ENCODE results near the gene GRAMD1A.

Gene GRAMD1A

GRCh38 chr19:35063940-35064818 is 64.1 kb downstream of the GRAMD1A start:
- Histone ChIP-seq H3K27ac (no peak overlapping the region), H3K36me3 (no peaks in the 10 kb centered on the region), H3K4me3 (no peak overlapping the region), H3K9me3 (no peaks in the 10 kb centered on the region), H3K4me1 (no peaks in the 10 kb centered on the region), H3K27me3 (peaks cover 0 to 32% of the 10 kb centered on the region in 2 donors)
- no peak for DNase-seq
- intact Hi-C loops (cut with DNase I; ENCODE audit: low total_unique reads) = loop anchor here (10.0 kb wide), 1 partner anchor 211 kb away; no protein-coding TSS in a partner anchor
- TF ChIP-seq CTCF (IDR thresholded peaks at IDR 0.05) = no peak

GRCh38 chr19:35065574-35065973 is 65.5 kb downstream of the GRAMD1A start:
- intact Hi-C loops (cut with DNase I; ENCODE audit: low total_unique reads) = loop anchor here (5.0 to 10.0 kb wide), 2 partner anchors 77 to 209 kb away; partner anchors contain the start of gene FXYD7
- DNase-seq = no peak
- H3K9me3 ChIP-seq = peaks cover 0 to 7% (median 5%) of the 10 kb centered on the region in 3 donors
- no peak overlapping the region for H3K27ac ChIP-seq
- no peaks in the 10 kb centered on the region for H3K4me1 ChIP-seq
- no peak overlapping the region for H3K4me3 ChIP-seq
- no peaks in the 10 kb centered on the region for H3K36me3 ChIP-seq
- H3K27me3 ChIP-seq = peaks cover 0 to 21% of the 10 kb centered on the region in 2 donors
- no peak for TF ChIP-seq CTCF (IDR thresholded peaks at IDR 0.05)

GRCh38 chr19:35066121-35066520 is 66.0 kb downstream of the GRAMD1A start:
- Histone ChIP-seq H3K4me1 (no peaks in the 10 kb centered on the region), H3K9me3 (peaks cover 0 to 10% (median 5%) of the 10 kb centered on the region in 3 donors), H3K27ac (no peak overlapping the region), H3K36me3 (no peaks in the 10 kb centered on the region), H3K4me3 (no peak overlapping the region), H3K27me3 (peaks cover 0 to 19% of the 10 kb centered on the region in 2 donors)
- TF ChIP-seq CTCF (IDR thresholded peaks at IDR 0.05) = no peak
- intact Hi-C loops (cut with DNase I; ENCODE audit: low total_unique reads) = loop anchor here (5.0 to 10.0 kb wide), 2 partner anchors 76 to 209 kb away; partner anchors contain the start of gene FXYD7
- no peak for DNase-seq

GRCh38 chr19:35066691-35067563 is 66.8 kb downstream of the GRAMD1A start:
- no peak overlapping the region for H3K4me3 ChIP-seq
- TF ChIP-seq CTCF (IDR thresholded peaks at IDR 0.05) = peak; percentile 83 to 85
- H3K36me3 ChIP-seq = no peaks in the 10 kb centered on the region
- H3K27me3 ChIP-seq = peaks cover 0 to 19% of the 10 kb centered on the region in 2 donors
- no peak overlapping the region for H3K27ac ChIP-seq
- no peaks in the 10 kb centered on the region for H3K4me1 ChIP-seq
- peaks cover 0 to 10% (median 5%) of the 10 kb centered on the region in 3 donors for H3K9me3 ChIP-seq
- intact Hi-C loops (cut with DNase I; ENCODE audit: low total_unique reads) = loop anchor here (5.0 to 10.0 kb wide), 2 partner anchors 75 to 208 kb away; partner anchors contain the start of gene FXYD7
- peak; percentile 88 to 89 for DNase-seq

GRCh38 chr19:35068941-35069634 is 69.0 kb downstream of the GRAMD1A start:
- intact Hi-C loops (cut with DNase I; ENCODE audit: low total_unique reads) = loop anchor here (5.0 to 10.0 kb wide), 2 partner anchors 73 to 206 kb away; partner anchors contain the start of gene FXYD7
- Histone ChIP-seq H3K27ac (no peak overlapping the region), H3K9me3 (peaks cover 0 to 10% (median 5%) of the 10 kb centered on the region in 3 donors), H3K27me3 (peaks cover 0 to 19% of the 10 kb centered on the region in 2 donors), H3K4me3 (no peak overlapping the region), H3K36me3 (no peaks in the 10 kb centered on the region), H3K4me1 (no peaks in the 10 kb centered on the region)
- no peak for DNase-seq
- TF ChIP-seq CTCF (IDR thresholded peaks at IDR 0.05) = no peak

Measured in tibial artery (tissue), 4 donors.